Limb (tissue), 2 donors: ENCODE results near the gene BRD9.
"Not testable (repeated sequence)": the region's sequence is repeated elsewhere in the genome, so short reads cannot be mapped to it uniquely, and the experiment has no call there.

ENCODE experiments used
- DNase-seq, 2 donors: peaks; one replicate each; pipeline ENCODE4 v3.0.0-alpha.2; 2016; ENCODE audit errors: extremely low spot score in 2 of 2

The BRD9 gene

DNA sequence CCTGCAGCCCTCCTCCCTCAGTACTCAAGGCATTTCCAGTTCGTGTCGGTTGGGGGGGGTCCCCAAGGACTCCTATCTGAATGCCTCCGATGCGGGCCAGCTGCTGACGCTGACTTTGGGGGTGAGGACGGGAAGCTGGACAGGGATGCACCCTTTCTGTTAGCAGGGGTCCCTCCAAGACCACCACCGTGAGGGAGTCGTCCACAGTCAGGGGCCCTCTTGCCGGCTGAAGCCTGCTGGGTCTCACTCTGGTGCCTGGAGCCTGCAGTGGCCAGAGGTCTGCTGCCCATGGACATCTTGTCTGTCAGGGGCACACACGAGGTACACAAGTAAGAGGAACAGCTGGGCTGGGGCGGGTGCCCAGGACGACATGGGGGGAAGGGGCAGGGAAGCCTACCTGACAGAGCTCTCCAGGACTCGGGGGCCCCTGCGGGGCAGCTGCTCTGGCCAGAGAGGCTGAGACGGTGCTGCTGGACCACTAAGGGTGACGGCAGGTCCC is 32.8 kb downstream of the BRD9 start:
- DNase-seq: no peak

DNA sequence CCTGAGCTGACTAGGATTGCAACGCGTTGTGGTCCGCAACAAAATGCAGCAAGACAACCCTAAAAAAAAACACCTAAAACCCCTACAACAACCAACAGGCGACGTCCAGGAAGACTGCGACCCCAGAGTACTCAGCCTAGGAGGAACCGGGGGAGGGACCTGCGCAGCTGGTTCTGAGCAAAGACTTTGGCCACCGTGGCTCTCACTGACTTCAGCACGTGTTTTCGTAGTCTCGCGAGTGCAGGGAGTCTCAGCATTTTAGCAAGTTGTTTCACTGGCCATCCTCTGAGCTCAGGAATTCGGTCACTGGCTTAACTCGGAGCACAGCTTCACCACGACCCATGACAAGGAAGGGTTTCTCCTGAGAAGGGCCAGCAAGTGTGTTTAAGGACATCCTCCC is 33.2 kb downstream of the BRD9 start:
- DNase-seq: no peak

DNA sequence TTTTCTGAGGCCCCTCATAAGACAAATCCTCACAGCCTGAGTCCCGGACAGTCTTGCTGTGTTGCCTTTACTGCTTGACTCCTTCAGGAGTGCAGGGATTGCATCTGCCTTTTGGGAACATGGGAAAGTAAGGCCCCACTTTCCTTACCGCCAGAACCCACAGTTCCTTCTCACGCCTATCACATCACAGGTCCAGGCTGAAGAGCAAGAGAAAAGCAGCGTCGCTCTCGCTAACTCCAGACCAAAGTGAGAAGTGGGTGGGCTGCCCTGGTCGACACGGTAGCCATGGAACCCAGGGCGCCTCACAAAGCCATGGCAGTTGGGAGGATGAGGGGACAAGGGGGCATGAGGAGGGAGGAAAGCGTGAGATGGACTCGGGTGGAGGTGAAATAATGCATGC is 33.9 kb downstream of the BRD9 start:
- no peak for DNase-seq

DNA sequence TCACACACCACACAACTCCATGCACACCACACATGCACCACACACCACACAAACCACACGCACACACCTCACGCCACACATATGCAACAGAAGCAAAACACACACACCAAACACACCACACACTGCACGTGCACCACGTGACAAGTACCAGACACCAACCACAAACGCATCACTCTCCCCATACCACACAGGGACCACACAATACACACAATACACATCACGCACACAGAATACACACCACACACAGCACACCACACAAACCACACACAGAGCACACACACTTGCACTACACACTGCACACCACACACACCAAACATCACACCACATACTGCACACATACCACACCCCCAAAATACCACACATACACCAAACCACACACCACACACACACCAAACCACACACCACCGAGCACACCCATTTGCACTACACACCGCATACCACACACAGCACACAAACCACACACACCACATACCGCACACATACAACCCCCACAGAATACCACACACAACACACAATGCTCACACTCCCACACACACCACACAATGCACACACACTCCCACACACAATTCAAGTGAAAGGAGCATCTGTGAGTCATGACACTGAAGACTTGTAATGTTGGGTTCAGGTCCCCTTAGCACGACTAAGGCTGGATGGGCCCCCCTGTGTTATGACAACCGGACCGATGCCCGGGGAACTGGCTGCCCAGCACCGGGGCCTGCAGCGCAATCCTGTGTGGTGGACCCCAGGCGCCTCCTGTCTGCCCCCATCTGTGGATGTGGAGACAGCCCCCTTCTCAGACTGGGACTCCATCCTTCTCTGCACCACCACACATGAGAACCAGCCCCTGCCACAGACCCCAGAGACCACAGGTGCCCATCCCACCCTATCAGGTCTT is 35.8 kb downstream of the BRD9 start:
- no peak for DNase-seq

DNA sequence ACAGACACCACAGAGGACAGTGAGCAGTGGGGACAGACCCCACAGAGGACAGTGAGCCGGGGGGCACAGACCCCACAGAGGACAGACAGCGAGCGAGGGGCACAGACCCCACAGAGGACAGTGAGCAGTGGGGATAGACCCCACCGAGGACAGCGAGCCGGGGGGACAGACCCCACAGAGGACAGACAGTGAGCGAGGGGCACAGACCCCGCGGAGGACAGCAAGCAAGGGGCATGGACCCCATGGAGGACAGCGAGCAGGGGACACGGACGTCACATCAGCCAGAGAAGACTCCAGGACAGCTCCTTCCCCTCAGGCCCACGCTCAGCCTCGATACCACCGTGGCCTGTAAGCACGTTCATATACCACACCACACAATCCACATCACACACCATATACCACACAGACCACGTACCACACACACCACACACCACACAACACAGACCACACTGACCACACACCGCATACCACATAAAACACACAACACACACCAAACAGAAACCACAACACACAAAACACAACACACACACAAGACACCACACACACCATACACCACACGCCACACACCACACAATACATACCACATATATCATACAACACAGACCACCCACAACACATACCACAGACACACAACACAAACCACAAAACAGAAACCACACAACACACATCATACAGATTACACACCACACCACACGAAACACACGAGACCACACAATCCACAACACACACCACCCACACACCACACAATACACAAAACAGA is 36.6 kb downstream of the BRD9 start:
- DNase-seq: peak in 1 of 2 donors; percentile 23

DNA sequence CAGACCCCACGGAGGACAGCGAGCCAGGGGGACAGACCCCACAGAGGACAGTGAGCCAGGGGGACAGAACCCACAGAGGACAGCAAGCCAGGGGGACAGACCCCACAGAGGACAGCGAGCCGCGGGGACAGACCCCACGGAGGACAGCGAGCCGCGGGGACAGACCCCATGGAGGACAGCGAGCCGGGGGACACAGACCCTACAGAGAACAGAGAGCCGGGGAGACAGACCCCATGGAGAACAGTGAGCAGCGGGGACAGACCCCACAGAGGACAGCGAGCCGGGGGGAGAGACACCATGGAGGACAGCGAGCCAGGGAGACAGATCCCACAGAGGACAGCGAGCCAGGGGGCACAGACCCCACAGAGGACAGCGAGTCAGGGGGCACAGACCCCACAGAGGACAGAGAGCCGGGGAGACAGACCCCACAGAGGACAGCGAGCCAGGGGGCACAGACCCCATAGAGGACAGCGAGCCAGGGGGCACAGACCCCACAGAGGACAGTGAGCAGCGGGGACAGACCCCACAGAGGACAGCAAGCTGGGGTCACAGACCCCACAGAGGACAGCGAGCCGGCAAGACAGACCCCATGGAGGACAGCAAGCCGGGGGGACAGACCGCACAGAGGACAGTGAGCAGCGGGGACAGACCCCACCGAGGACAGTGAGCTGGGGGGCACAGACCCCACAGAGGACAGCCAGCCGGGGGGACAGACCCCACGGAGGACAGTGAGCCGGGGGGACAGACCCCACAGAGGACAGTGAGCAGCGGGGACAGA is 37.4 kb downstream of the BRD9 start:
- DNase-seq: no peak

DNA sequence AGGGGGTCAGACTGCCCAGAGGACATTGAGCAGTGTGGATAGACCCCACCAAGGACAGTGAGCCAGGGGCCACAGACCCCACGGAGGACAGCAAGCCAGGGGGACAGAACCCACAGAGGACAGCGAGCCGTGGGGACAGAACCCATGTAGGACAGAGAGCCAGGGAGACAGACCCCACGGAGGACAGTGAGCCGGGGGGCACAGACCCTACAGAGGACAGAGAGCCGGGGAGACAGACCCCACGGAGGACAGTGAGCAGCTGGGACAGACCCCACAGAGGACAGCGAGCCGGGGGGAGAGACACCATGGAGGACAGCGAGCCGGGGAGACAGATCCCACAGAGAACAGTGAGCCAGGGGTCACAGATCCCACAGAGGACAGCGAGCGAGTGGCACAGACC is 38.4 kb downstream of the BRD9 start:
- no peak for DNase-seq

DNA sequence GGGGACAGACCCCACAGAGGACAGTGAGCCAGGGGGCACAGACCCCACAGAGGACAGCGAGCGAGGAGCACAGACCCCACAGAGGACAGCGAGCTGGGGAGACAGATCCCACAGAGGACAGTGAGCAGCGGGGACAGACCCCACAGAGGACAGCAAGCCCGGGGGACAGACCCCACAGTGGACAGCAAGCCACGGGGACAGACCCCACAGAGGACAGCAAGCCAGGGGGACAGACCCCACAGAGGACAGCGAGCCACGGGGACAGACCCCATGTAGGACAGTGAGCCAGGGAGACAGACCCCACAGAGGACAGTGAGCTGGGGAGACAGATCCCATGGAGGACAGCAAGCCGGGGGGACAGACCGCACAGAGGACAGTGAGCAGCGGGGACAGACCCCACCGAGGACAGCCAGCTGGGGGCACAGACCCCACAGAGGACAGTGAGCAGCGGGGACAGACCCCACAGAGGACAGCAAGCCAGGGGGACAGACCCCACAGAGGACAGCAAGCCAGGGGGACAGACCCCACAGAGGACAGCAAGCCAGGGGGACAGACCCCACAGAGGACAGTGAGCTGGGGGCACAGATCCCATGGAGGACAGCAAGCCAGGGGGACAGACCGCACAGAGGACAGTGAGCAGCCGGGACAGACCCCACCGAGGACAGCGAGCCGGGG is 39.0 kb downstream of the BRD9 start:
- DNase-seq: not testable (repeated sequence)

DNA sequence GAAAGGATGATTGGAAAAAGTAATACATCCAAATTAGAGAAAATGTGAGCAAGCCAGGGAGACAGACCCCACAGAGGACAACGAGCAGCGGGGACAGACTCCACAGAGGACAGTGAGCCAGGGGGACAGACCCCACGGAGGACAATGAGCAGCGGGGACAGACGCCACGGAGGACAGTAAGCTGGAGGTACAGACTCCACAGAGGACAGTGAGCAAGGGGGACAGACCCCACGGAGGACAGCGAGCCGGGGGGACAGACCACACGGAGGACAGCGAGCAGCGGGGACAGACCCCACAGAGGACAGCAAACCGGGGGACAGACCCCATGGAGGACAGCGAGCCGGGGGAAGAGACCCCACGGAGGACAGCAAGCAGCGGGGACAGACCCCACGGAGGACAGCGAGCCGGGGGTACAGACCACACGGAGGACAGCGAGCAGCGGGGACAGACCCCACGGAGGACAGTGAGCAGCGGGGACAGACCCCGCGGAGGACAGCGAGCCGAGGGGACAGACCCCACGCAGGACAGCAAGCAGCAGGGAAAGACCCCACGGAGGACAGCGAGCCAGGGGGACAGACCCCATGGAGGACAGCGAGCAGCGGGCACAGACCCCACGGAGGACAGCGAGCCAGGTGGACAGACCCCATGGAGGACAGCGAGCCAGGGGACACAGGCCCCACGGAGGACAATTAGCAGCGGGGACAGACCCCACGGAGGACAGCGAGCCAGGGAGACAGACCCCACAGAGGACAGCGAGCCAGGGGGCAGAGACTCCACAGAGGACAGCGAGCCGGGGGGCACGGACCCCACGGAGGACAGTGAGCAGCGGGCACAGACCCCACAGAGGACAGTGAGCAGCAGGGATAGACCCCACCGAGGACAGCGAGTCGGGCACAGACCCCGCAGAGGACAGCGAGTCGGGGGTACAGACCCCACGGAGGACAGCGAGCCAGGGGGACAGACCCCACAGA is 39.9 kb downstream of the BRD9 start:
- peak in 1 of 2 donors; percentile 27 for DNase-seq

DNA sequence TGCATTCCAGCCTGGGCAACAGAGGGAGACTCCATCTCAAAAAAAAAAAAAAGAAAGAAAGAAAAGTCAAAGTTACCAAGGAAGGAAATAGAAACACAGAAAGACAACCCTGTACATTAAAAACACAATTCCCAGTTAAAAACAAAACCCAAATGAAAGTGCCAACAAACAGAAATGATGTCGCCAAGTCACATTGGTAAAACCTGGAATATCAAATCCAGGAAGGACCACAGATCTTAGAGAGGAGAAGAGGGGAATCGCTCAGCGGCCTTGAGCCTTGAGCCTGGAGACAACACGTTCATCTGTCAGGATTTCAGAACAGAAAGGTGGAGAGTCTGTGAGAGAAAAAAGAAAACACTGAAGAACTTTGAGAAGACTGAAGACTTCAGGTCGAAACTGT is 40.6 kb downstream of the BRD9 start:
- no peak for DNase-seq

DNA sequence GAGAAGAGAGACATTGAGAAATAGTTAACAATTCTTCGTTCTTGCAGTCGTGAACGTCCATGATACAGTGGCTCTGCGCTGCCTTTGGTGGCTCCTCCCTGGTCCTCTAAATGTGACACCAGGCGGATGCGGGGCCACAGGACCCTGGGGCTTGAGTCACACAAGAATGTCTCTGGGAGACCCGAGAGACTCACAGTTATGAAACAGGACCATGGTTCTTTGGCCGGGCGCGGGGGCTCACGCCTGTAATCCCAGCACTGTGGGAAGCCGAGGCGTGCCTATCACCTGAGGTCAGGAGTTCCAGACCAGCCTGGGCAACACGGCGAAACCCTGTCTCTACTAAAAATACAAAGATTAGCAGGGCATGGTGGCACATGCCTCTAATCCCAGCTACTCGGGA is 41.0 kb downstream of the BRD9 start:
- DNase-seq: no peak

DNA sequence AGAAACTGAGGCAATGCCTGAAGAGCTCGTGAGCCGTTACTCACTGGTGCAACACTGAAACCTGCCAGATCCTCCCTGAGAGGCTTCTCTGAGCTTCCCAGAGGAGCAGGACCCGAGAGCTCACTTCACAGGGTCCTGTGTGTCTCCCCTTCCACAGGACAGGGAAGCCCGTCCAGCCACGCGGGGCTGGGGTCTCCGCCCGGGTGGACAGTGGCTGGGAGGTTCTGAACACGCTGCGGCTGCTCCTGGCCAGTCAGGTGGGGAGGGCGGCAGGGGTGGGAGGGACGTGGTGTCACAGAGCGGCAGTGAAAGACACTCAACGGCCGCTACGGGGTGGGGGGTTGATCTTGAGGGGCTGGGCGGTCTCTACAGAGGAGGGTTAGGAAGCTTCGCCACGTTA is 41.5 kb downstream of the BRD9 start:
- peak in 1 of 2 donors; percentile 29 for DNase-seq

DNA sequence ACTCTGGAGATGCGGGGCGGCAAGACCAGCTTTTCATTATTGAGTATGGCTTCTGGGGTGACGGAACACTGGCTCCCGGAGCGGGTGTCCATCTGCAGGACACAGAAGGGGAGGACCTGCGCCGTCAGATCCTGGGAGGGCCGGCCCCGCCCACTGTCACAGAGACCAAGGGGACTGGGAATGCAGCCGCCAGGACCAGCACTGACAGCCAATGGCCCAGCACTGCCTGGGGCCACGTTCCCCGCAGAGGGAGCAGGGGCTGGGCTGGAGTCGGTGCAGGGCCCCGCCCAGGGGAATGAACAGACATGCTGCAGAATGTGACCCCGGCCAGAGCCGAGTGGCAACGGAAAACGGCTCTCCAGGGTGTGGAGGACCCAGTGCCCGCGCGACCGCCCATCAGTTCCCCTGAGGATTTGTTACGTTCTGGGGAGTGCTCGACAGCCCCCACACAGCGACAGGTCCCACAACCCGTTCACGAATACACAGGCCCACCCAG is 42.0 kb downstream of the BRD9 start, which contains the start of gene ZDHHC11:
ZDHHC11 (minus strand) TSS at position 476 of the 496 bp plus-strand sequence; CDS start at position 92, 384 bp downstream.
- peak in 1 of 2 donors; percentile 42 for DNase-seq

DNA sequence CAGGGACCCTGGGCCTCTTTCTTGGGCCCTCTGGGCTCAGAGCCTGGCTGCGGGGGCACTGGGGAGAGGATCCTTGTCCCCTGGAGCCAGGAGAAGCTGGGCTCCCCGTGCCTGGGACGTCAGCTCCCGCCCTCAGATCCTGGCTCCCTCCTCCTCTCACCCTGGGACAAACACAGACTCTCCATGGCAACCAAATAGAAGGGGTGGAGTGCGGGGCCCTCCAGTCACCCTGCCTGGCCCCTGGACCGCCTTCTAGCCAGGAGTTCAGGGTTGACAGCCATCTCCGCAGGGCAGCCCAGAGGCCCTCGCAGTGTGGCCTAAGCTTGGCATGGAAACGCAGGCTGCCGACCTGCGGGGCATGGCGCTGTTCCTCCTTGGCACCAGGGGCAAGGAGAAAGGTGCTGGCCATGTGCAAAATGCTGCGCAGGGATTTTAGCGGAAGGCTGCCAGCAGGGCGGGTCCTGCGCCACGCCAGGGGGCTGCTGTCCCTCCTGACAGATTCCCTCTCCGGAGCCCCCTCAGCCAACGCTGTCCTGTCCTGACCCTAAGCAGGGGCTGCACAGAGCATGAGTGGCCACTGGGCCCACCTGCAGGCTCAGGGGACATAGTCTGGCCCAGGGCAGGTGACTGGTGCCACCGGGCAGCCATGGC is 42.8 kb downstream of the BRD9 start:
- peak; percentile 66 to 68 for DNase-seq

DNA sequence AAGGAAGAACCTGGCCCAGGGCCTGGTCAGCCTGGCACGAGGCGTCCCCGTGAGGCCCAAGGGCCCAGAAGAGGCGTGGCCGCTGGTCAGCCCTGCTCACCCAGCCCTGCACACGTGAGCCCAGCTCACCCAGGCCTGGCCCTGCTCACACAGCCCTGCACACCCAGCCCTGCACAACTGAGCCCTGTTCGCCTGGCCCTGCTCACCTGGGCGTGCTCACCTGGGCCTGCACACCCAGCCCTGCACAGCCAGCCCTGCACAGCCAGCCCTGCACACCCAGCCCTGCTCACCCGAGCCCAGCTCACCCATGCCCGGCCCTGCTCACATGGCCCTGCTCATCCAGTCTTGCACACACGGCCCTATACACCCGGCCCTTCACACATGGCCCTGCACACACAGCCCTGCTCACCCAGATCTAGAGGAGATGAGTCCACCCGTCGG is 43.9 kb downstream of the BRD9 start:
- DNase-seq: no peak

DNA sequence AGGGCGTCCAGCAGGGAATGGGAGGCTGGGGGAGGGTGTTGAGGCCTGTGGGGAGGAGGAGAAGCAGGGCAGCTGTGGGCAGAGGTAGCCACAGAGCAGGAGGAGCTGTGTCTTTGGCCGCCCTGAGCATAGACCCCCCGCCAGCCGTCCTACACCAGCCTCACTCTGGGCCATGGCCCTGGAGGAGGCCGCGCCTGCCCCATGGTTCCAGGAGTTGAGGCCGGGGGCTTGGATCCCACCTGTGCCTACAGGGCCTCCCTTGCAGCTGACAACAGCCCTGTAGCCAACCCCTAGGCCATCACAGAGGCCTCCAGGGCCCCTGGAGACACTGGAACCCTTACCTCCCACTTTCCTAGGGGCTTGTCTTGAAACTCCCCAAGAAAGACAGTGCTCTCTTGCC is 44.9 kb downstream of the BRD9 start:
- DNase-seq: not testable (repeated sequence)

DNA sequence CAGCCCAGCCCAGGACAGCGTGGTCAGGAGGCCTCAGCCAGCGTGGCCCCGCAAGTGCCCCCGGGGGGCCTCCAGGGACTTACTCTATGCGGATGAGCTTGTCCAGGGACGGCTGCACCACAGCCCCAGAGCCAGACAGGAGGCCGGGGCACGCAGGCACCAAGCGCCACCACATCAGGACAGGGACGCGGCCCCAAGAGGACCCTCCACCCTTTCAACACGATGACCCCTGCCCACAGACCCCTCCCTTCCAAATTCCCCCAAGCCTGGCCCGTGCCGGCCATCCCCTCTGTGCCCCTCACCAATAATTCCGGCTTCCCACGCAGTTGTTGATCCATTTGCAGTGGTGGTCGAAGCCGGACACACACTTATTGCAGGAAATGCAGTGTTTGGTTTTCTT is 45.4 kb downstream of the BRD9 start:
- DNase-seq: not testable (repeated sequence)

DNA sequence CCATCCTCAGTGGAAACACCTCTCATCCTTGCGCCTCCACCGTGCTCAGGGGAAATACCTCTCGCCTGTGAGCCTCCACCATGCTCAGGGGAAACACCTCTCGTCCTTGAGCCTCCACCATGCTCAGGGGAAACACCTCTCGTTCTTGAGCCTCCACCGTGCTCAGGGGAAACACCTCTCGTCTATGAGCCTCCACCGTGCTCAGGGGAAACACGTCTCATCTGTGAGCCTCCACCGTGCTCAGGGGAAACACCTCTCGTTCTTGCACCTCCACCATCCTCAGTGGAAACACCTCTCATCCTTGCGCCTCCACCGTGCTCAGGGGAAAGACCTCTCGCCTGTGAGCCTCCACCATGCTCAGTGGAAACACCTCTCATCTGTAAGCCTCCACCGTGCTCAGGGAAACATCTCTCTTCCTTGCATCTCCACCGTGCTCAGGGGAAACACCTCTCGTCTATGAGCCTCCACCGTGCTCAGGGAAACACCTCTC is 46.0 kb downstream of the BRD9 start:
- not testable (repeated sequence) for DNase-seq
